K562 (cell line): ENCODE measurements around the gene PPP1R10. TPM values are rescaled to one million over a fixed set of nuclear protein-coding genes. Genes with fewer than 3 reads are reported as not detected.
A peak's percentile ranks its signal among the peaks of the same experiment; 100 is the strongest.

Experiments used
- ELF4 ChIP-seq: fragments of 450-650 bp; formaldehyde crosslinking; IDR thresholded peaks from 2 replicates; pipeline ENCODE4 v1.4.0; 2022; ENCODE audit warnings: missing genetic modification characterization
- MYC ChIP-seq, 2 experiments: fragments of 250-450 bp in 1 of 2; sonication (Bioruptor Pico) in 1 of 2; IDR thresholded peaks; 2 replicates each; pipeline versions ENCODE4 v1.5.1 to v1.6.1; 2012 to 2021; ENCODE audit warnings: low read depth in 2 of 2, borderline replicate concordance in 1 of 2, improper control_type of control experiment in 1 of 2, low read length in 1 of 2, mild to moderate bottlenecking in 1 of 2, moderate library complexity in 1 of 2
- NCOA2 ChIP-seq, 2 experiments: fragments of 450-650 bp; IDR thresholded peaks; 2 replicates each; pipeline ENCODE4 v1.6.1; 2018; ENCODE audit warnings: mild to moderate bottlenecking in 2 of 2, moderate library complexity in 1 of 2; ENCODE audit not compliant: partially characterized antibody in 2 of 2
- OTX1 ChIP-seq: fragments of 450-650 bp; formaldehyde crosslinking; IDR thresholded peaks from 2 replicates; pipeline ENCODE4 v1.4.0; 2022; ENCODE audit warnings: mild to moderate bottlenecking
- PHF20 ChIP-seq: fragments of 450-650 bp; IDR thresholded peaks from 2 replicates; pipeline ENCODE4 v1.6.1; 2018; ENCODE audit not compliant: partially characterized antibody
- PML ChIP-seq: IDR thresholded peaks from 2 replicates; pipeline ENCODE4 v1.6.1; 2012; ENCODE audit warnings: low read length, inconsistent platforms
- RBM17 ChIP-seq: fragments of 200-400 bp; formaldehyde crosslinking; IDR thresholded peaks from 2 replicates; pipeline ENCODE4 v1.6.1; 2017; ENCODE audit warnings: low read depth, mild to moderate bottlenecking, low read length, borderline replicate concordance
- SP1 ChIP-seq: sonication (generic); formaldehyde crosslinking; IDR thresholded peaks from 2 replicates; pipeline ENCODE4 v1.8.1; 2022; ENCODE audit warnings: mild to moderate bottlenecking, missing genetic modification reagents
- TFAM ChIP-seq: fragments of 250-450 bp; sonication (Bioruptor Pico); conservative IDR thresholded peaks from 2 replicates; pipeline ENCODE4 v1.5.0; 2021; ENCODE audit warnings: mild to moderate bottlenecking, moderate library complexity
- ZNF764 ChIP-seq: fragments of 250-450 bp; sonication (Bioruptor Pico); IDR thresholded peaks from 2 replicates; pipeline ENCODE4 v1.4.0; 2020; ENCODE audit warnings: low read depth, mild to moderate bottlenecking, moderate library complexity
- ZNF785 ChIP-seq: fragments of 250-450 bp; sonication (Bioruptor Pico); IDR thresholded peaks from 2 replicates; pipeline ENCODE4 v1.4.0; 2020; ENCODE audit warnings: mild to moderate bottlenecking
- polyA plus RNA-seq, 8 experiments: library from polyadenylated mRNA; depleted of rRNA in 4 of 8; stranded (reverse) in 5 of 8; unstranded in 3 of 8; fragments of >200 nt; fragmentation: Nextera tagmentation in 2 of 8; fragmentation: Illumina TruSeq in 1 of 8; extraction: Ambion mirVana in 2 of 8; extraction: Trizol in 1 of 8; gene quantifications; 2 replicates each; pipeline versions ENCODE4 v1.2.1 to v1.2.3, GENCODE V29; 2011 to 2014; ENCODE audit warnings: inconsistent platforms in 1 of 8, missing spikeins in 1 of 8
- total RNA-seq, 7 experiments: library from RNA; depleted of rRNA in 6 of 7; stranded (reverse); fragments of >200 nt in 6 of 7; fragmentation: Illumina TruSeq in 2 of 7; extraction: Trizol in 2 of 7; gene quantifications; 2 replicates each; pipeline versions ENCODE4 v1.2.1 to v1.2.3, GENCODE V29; 2011 to 2021; ENCODE audit warnings: low replicate concordance in 1 of 7
- TF ChIP-seq, protein P1 (sequence below): fragments of 450-650 bp; formaldehyde crosslinking; IDR thresholded peaks from 2 replicates; pipeline ENCODE4 v1.4.0; 2020; ENCODE audit warnings: mild to moderate bottlenecking
- TF ChIP-seq, protein P2 (sequence below): fragments of 250-450 bp; sonication (Bioruptor Pico); IDR thresholded peaks from 2 replicates; pipeline ENCODE4 v1.5.0; 2020; ENCODE audit warnings: mild to moderate bottlenecking
- TF ChIP-seq, protein P3 (sequence below): sonication (generic); formaldehyde crosslinking; IDR thresholded peaks from 2 replicates; pipeline ENCODE4 v1.4.0; 2020; ENCODE audit warnings: mild to moderate bottlenecking, missing genetic modification reagents
- TF ChIP-seq, protein P4 (sequence below): sonication (generic); formaldehyde crosslinking; IDR thresholded peaks from 2 replicates; pipeline ENCODE4 v1.8.0; 2022; ENCODE audit warnings: mild to moderate bottlenecking, missing genetic modification reagents

PPP1R10 gene
- total and polyA plus RNA-seq, 9 of the 15 experiments (the other 6 are each of a cell fraction or from before 2014, with no cell fraction given), result 14.1 to 65.5 (median 32.6) TPM

DNA sequence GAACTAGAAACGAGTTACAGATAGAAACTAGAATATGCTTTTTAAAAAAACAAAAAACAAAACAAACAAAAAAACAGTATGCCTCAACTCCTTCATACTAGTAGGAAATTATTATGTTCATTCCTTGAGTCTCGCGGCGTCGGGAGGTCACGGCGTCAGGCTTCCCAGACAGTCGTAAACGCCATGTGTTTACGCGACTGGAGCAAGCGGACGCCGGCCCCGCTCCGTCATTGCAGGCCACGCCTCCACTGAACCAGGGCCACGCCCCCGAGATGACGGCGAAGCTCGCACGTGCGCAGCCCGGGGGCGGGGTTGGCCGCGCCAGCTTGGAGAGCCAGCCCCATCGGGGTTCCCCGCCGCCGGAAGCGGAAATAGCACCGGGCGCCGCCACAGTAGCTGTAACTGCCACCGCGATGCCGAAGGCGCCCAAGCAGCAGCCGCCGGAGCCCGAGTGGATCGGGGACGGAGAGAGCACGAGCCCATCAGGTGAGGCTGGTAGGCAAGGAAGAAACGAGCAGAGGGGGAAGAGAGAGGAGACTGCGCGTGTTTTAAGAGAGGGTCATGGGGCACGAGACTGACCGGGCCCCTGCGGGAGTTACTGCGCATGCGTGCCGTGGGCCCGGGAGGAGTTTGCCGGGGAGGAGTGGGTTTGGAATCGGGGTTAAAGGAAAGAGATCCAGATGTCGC lies 45.8 kb downstream of the PPP1R10 start, which contains the start of gene ABCF1 (continued):
- TF ChIP-seq, protein P1, sequence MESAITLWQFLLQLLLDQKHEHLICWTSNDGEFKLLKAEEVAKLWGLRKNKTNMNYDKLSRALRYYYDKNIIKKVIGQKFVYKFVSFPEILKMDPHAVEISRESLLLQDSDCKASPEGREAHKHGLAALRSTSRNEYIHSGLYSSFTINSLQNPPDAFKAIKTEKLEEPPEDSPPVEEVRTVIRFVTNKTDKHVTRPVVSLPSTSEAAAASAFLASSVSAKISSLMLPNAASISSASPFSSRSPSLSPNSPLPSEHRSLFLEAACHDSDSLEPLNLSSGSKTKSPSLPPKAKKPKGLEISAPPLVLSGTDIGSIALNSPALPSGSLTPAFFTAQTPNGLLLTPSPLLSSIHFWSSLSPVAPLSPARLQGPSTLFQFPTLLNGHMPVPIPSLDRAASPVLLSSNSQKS (CRISPR knock-in tag), result 0 out of 2 replicates have a peak, but pooled peaks have one; percentile 67
- TF ChIP-seq, protein P2, sequence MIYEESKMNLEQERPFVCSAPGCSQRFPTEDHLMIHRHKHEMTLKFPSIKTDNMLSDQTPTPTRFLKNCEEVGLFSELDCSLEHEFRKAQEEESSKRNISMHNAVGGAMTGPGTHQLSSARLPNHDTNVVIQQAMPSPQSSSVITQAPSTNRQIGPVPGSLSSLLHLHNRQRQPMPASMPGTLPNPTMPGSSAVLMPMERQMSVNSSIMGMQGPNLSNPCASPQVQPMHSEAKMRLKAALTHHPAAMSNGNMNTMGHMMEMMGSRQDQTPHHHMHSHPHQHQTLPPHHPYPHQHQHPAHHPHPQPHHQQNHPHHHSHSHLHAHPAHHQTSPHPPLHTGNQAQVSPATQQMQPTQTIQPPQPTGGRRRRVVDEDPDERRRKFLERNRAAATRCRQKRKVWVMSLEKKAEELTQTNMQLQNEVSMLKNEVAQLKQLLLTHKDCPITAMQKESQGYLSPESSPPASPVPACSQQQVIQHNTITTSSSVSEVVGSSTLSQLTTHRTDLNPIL (CRISPR knock-in tag), result no peak
- TF ChIP-seq PHF20, result peak; percentile 96
- TF ChIP-seq ZNF785 (CRISPR knock-in tag), result no peak
- TF ChIP-seq ZNF764 (CRISPR knock-in tag), result no peak
- TF ChIP-seq, protein P3, sequence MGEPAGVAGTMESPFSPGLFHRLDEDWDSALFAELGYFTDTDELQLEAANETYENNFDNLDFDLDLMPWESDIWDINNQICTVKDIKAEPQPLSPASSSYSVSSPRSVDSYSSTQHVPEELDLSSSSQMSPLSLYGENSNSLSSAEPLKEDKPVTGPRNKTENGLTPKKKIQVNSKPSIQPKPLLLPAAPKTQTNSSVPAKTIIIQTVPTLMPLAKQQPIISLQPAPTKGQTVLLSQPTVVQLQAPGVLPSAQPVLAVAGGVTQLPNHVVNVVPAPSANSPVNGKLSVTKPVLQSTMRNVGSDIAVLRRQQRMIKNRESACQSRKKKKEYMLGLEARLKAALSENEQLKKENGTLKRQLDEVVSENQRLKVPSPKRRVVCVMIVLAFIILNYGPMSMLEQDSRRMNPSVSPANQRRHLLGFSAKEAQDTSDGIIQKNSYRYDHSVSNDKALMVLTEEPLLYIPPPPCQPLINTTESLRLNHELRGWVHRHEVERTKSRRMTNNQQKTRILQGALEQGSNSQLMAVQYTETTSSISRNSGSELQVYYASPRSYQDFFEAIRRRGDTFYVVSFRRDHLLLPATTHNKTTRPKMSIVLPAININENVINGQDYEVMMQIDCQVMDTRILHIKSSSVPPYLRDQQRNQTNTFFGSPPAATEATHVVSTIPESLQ (CRISPR knock-in tag), result peak; percentile 96
- TF ChIP-seq PML, result peak; percentile 86
- TF ChIP-seq RBM17, result no peak
- TF ChIP-seq NCOA2 (IDR thresholded peaks at IDR 0.05; ENCODE audit: partially characterized antibody in 2 of 2), result no peak
- TF ChIP-seq OTX1 (CRISPR knock-in tag), result peak; percentile 94
- TF ChIP-seq TFAM, result no peak
- TF ChIP-seq MYC (IDR thresholded peaks at IDR 0.05; ENCODE audit: low read depth, low read length), result peak; percentile 100
- TF ChIP-seq MYC (CRISPR knock-in tag; IDR thresholded peaks at IDR 0.05; ENCODE audit: borderline replicate concordance, low read depth), result peak; percentile 81; the same call in 1 of the 2 replicates
- peak; percentile 94 for TF ChIP-seq ELF4 (CRISPR knock-in tag)
- TF ChIP-seq, protein P4, sequence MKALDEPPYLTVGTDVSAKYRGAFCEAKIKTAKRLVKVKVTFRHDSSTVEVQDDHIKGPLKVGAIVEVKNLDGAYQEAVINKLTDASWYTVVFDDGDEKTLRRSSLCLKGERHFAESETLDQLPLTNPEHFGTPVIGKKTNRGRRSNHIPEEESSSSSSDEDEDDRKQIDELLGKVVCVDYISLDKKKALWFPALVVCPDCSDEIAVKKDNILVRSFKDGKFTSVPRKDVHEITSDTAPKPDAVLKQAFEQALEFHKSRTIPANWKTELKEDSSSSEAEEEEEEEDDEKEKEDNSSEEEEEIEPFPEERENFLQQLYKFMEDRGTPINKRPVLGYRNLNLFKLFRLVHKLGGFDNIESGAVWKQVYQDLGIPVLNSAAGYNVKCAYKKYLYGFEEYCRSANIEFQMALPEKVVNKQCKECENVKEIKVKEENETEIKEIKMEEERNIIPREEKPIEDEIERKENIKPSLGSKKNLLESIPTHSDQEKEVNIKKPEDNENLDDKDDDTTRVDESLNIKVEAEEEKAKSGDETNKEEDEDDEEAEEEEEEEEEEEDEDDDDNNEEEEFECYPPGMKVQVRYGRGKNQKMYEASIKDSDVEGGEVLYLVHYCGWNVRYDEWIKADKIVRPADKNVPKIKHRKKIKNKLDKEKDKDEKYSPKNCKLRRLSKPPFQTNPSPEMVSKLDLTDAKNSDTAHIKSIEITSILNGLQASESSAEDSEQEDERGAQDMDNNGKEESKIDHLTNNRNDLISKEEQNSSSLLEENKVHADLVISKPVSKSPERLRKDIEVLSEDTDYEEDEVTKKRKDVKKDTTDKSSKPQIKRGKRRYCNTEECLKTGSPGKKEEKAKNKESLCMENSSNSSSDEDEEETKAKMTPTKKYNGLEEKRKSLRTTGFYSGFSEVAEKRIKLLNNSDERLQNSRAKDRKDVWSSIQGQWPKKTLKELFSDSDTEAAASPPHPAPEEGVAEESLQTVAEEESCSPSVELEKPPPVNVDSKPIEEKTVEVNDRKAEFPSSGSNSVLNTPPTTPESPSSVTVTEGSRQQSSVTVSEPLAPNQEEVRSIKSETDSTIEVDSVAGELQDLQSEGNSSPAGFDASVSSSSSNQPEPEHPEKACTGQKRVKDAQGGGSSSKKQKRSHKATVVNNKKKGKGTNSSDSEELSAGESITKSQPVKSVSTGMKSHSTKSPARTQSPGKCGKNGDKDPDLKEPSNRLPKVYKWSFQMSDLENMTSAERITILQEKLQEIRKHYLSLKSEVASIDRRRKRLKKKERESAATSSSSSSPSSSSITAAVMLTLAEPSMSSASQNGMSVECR (CRISPR knock-in tag), result peak; percentile 99
- peak; percentile 98 for TF ChIP-seq SP1 (CRISPR knock-in tag)
